ENCODE data around the gene LTB4R2.
A peak's percentile ranks its signal among the peaks of the same experiment; 100 is the strongest.

DNA sequence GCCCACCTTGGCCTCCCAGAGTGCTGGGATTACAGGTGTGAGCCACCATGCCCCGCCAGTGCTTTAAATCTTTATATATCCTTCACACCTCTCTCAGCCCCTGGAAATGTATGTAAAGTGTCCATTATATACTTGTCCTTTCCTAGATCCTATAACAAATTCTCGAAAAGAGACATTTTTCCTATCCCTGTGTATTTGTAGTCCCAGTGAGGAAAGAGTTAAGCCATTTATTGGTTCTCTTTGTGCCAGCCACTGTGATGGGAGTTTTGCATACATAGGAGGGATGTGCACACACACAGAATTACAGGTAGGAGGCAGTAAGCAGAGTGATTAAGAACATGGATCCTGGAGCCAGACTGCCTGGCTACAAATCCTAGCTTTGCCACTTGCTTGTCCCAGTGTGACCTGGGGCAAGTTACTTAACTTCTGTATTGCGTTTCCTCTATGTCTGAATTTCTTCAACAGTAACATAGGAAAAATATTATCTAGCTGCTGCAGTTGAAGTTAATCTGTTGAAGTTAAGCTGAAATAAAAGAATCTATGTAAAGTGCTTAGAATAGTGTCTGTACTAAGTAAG is 36.4 kb upstream of the LTB4R2 start:
- TF ChIP-seq CTCF (conservative IDR thresholded peaks at IDR 0.05; ENCODE audit: low read length) = peak; percentile 69
- TF ChIP-seq EZH2phosphoT487 (IDR thresholded peaks at IDR 0.05; ENCODE audit: borderline replicate concordance, low read depth, low read length) = no peak

Data from OCI-LY7 (cell line).